HCT116 (cell line): ENCODE data around the gene PTPN18. TPM values are rescaled to one million over a fixed set of nuclear protein-coding genes. Genes with fewer than 3 reads are reported as not detected.

ENCODE experiments used
- ATAC-seq: fragments of 200-7000 bp; cut with Tn5 transposase; 2 replicates; pipeline ENCODE4 v1.9.1; 2020; ENCODE audit warnings: mild to moderate bottlenecking, moderate library complexity
- BruUV-seq: library from RNA; stranded (reverse); fragments of 400-500 nt; replicated peaks from 2 replicates; lab custom pipeline; 2021; lab: Mats Ljungman, UMichigan
- CTCF ChIA-PET: fragments of 300-600 bp; sonication (Branson Sonifier 250); formaldehyde crosslinking; loops from one replicate; lab custom pipeline; 2021; ENCODE audit warnings: antibody characterized with exemption; lab: Charles Lee
- POLR2A ChIA-PET: fragments of 300-600, 350-600 bp; sonication (Branson Sonifier 250); formaldehyde crosslinking; loops from one replicate; lab custom pipeline; 2021; ENCODE audit warnings: antibody characterized with exemption; lab: Charles Lee
- RAD21 ChIA-PET, 2 experiments: fragments of 300-600 bp; sonication (Branson Sonifier 250); formaldehyde crosslinking; loops; one replicate each; lab custom pipeline; 2023; ENCODE audit warnings: low total read pairs in 2 of 2; ENCODE audit not compliant: uncharacterized antibody in 2 of 2, unreplicated experiment in 2 of 2, low non-redundant PET in 1 of 2; lab: Charles Lee
- DNase-seq: peaks from one replicate; pipeline ENCODE4 v3.0.0-alpha.2; 2010; ENCODE audit warnings: low read depth, low spot score
- H2AFZ ChIP-seq: fragments of 200-600 bp; shearing (Covaris generic), sonication (generic); 2 replicates; pipeline ENCODE4 v1.6.1; 2017; ENCODE audit warnings: low read depth, mixed run types, mixed read lengths, antibody characterized with exemption, low read length; ENCODE audit not compliant: poor library complexity, severe bottlenecking
- H3K27ac ChIP-seq: 2 replicates; pipeline ENCODE4 v1.5.1; 2012; ENCODE audit warnings: low read depth, low read length
- H3K27me3 ChIP-seq: fragments of 200-600 bp; sonication (generic); 2 replicates; pipeline ENCODE4 v1.6.1; 2016; ENCODE audit warnings: mixed run types, low read length, mixed read lengths; ENCODE audit not compliant: insufficient read depth
- H3K36me3 ChIP-seq, 2 experiments: fragments of 200-500 bp in 1 of 2; fragments of 200-600 bp in 1 of 2; sonication (Bioruptor generic) in 1 of 2; sonication (generic) in 1 of 2; 2 replicates each; pipeline versions ENCODE4 v1.5.1 to v1.6.1; 2014 to 2016; ENCODE audit warnings: low read length in 2 of 2, inconsistent platforms in 1 of 2, mixed read lengths in 1 of 2, mixed run types in 1 of 2; ENCODE audit not compliant: insufficient read depth in 2 of 2, control insufficient read depth in 1 of 2
- H3K4me1 ChIP-seq, 2 experiments: fragments of 200-600 bp in 1 of 2; sonication (generic) in 1 of 2; 2 replicates each; pipeline versions ENCODE4 v1.5.1 to v1.6.1; 2012 to 2017; ENCODE audit warnings: low read length in 2 of 2, inconsistent platforms in 1 of 2, mild to moderate bottlenecking in 1 of 2, mixed read lengths in 1 of 2, mixed run types in 1 of 2, moderate library complexity in 1 of 2; ENCODE audit not compliant: insufficient read depth in 2 of 2, control insufficient read depth in 1 of 2
- H3K4me2 ChIP-seq: fragments of 200-600 bp; sonication (generic); 2 replicates; pipeline ENCODE4 v1.6.1; 2017; ENCODE audit warnings: mixed run types, low read length, mixed read lengths
- H3K4me3 ChIP-seq, 2 experiments: fragments of 200-600 bp in 1 of 2; sonication (generic) in 1 of 2; replicated peaks in 1 of 2; 2 replicates each; pipeline ENCODE4 v1.5.1; 2011 to 2016; ENCODE audit warnings: low read length in 2 of 2, control low read depth in 1 of 2, low read depth in 1 of 2, mild to moderate bottlenecking in 1 of 2, mixed read lengths in 1 of 2, mixed run types in 1 of 2
- H3K79me2 ChIP-seq: fragments of 200-600 bp; sonication (generic); 2 replicates; pipeline ENCODE4 v1.6.1; 2017; ENCODE audit warnings: mild to moderate bottlenecking, mixed run types, low read length, moderate library complexity, mixed read lengths; ENCODE audit not compliant: insufficient read depth
- H3K9ac ChIP-seq: fragments of 200-600 bp; sonication (generic); 2 replicates; pipeline ENCODE4 v1.6.1; 2016; ENCODE audit warnings: low read length, mixed read lengths
- H3K9me2 ChIP-seq: fragments of 200-600 bp; sonication (generic), shearing (Covaris generic); 2 replicates; pipeline ENCODE4 v1.6.1; 2017; ENCODE audit warnings: mixed run types, mild to moderate bottlenecking, moderate library complexity; ENCODE audit not compliant: insufficient read depth
- H3K9me3 ChIP-seq, 2 experiments: fragments of 200-500 bp in 1 of 2; fragments of 200-600 bp in 1 of 2; sonication (Bioruptor generic) in 1 of 2; sonication (generic) in 1 of 2; 2 replicates each; pipeline ENCODE4 v1.6.1; 2014 to 2017; ENCODE audit warnings: low read length in 2 of 2, mixed read lengths in 2 of 2, inconsistent platforms in 1 of 2, low read depth in 1 of 2, mild to moderate bottlenecking in 1 of 2, mixed run types in 1 of 2, moderate library complexity in 1 of 2; ENCODE audit not compliant: control insufficient read depth in 1 of 2, insufficient read depth in 1 of 2
- H4K20me1 ChIP-seq: fragments of 200-600 bp; sonication (generic), shearing (Covaris generic); 2 replicates; pipeline ENCODE4 v1.6.1; 2017; ENCODE audit warnings: mixed run types, mild to moderate bottlenecking, moderate library complexity; ENCODE audit not compliant: insufficient read depth
- CBX3 ChIP-seq: IDR thresholded peaks from 2 replicates; pipeline ENCODE4 v1.6.1; 2012; ENCODE audit warnings: low read depth
- CEBPB ChIP-seq: IDR thresholded peaks from 2 replicates; pipeline ENCODE4 v1.6.1; 2012; ENCODE audit warnings: low read depth
- ELF1 ChIP-seq: IDR thresholded peaks from 2 replicates; pipeline ENCODE4 v1.6.1; 2012; ENCODE audit warnings: low read depth, borderline replicate concordance
- JUND ChIP-seq: IDR thresholded peaks from 2 replicates; pipeline ENCODE4 v1.6.1; 2012
- POLR2AphosphoS5 ChIP-seq: IDR thresholded peaks from 2 replicates; pipeline ENCODE4 v1.6.1; 2011; ENCODE audit warnings: mild to moderate bottlenecking, low read depth, low read length, moderate library complexity
- RAD21 ChIP-seq: IDR thresholded peaks from 2 replicates; pipeline ENCODE4 v1.6.1; 2012; ENCODE audit warnings: low read depth, mild to moderate bottlenecking
- SP1 ChIP-seq: IDR thresholded peaks from 2 replicates; pipeline ENCODE4 v1.6.1; 2012; ENCODE audit warnings: low read depth
- SRF ChIP-seq: IDR thresholded peaks from 2 replicates; pipeline ENCODE4 v1.6.1; 2012; ENCODE audit warnings: low read depth
- intact Hi-C: fragments of 100-400 bp; cut with micrococcal nuclease; formaldehyde crosslinking; loops from 2 replicates; pipeline ENCODE4 v1.10.0; 2022
- total RNA-seq: library from RNA; stranded (reverse); gene quantifications from one replicate; pipeline ENCODE4 v1.2.1, GENCODE V29; 2021; ENCODE audit not compliant: unreplicated experiment
- TF ChIP-seq, protein P1 (sequence below), 3 experiments: fragments of 200-600 bp in 1 of 3; sonication (generic) in 1 of 3; IDR thresholded peaks in 2 of 3; conservative IDR thresholded peaks in 1 of 3; 2 replicates each; pipeline ENCODE4 v1.5.1; 2012 to 2017; ENCODE audit warnings: low read depth in 2 of 3, low read length in 2 of 3, antibody characterized with exemption in 1 of 3, borderline replicate concordance in 1 of 3, control low read depth in 1 of 3, mild to moderate bottlenecking in 1 of 3, mixed read lengths in 1 of 3, mixed run types in 1 of 3, moderate library complexity in 1 of 3; ENCODE audit not compliant: insufficient read depth in 1 of 3
- TF ChIP-seq, protein P2 (sequence below): IDR thresholded peaks from 2 replicates; pipeline ENCODE4 v1.6.1; 2011; ENCODE audit warnings: mild to moderate bottlenecking, low read length, moderate library complexity; ENCODE audit not compliant: insufficient replicate concordance; ENCODE audit errors: extremely low read depth
- TF ChIP-seq, protein P3 (sequence below): IDR thresholded peaks from 2 replicates; pipeline ENCODE4 v1.6.1; 2012

The PTPN18 gene
- total RNA-seq, 1 experiment from 2014 or later = 52.4 TPM

DNA sequence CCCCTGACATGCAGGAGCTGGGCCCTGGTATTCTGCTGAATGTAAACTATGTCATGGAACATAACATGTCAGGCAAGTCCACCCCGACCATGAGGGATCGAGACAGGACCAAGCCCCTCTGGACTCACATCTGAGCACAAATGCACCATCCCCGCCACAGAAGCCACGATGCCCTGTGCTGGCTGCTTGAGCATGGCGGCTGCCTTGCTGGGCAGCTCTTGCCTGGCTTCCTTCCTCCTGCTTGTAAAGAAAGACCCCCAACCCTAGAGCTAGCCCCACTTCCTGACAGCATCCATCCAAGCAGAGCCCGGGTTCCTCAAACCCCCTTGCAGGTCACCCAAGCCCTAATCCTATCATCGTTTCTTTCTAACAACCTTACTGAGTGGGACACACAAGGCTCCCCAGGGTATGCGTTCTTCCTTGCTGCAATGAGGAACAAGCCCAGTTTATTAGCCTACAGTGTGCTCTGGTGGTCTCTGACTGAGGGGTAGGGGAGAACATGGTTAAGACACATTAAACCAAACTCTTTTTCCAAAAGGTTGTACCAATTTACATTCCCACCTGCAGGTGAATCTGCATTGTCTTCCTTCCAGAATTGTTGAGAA is 26.6 kb downstream of the PTPN18 start:
- H3K36me3 ChIP-seq = no peaks in the 10 kb centered on the region
- BruUV-seq = no TSS peak
- no peaks in the 10 kb centered on the region for H3K9me2 ChIP-seq
- ATAC-seq (no peak), DNase-seq (no peak)
- H3K9me3 ChIP-seq = no peaks in the 10 kb centered on the region
- RAD21 ChIA-PET = no interaction called here
- POLR2A ChIA-PET = no interaction called here
- no peaks in the 10 kb centered on the region for H3K4me1 ChIP-seq
- no peak overlapping the region for H3K27ac ChIP-seq
- H3K4me2 ChIP-seq = no peak overlapping the region
- no peaks in the 10 kb centered on the region for H3K27me3 ChIP-seq
- H3K4me3 ChIP-seq = no peak overlapping the region
- no peak overlapping the region for H3K9ac ChIP-seq
- H2AFZ ChIP-seq = no peak overlapping the region
- TF ChIP-seq ELF1 (no peak), JUND (no peak), CEBPB (no peak), SRF (no peak), RAD21 (no peak), POLR2AphosphoS5 (no peak), CBX3 (no peak), SP1 (no peak)
- TF ChIP-seq, protein P1, sequence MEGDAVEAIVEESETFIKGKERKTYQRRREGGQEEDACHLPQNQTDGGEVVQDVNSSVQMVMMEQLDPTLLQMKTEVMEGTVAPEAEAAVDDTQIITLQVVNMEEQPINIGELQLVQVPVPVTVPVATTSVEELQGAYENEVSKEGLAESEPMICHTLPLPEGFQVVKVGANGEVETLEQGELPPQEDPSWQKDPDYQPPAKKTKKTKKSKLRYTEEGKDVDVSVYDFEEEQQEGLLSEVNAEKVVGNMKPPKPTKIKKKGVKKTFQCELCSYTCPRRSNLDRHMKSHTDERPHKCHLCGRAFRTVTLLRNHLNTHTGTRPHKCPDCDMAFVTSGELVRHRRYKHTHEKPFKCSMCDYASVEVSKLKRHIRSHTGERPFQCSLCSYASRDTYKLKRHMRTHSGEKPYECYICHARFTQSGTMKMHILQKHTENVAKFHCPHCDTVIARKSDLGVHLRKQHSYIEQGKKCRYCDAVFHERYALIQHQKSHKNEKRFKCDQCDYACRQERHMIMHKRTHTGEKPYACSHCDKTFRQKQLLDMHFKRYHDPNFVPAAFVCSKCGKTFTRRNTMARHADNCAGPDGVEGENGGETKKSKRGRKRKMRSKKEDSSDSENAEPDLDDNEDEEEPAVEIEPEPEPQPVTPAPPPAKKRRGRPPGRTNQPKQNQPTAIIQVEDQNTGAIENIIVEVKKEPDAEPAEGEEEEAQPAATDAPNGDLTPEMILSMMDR (IDR thresholded peaks at IDR 0.05 in 2 of 3, conservative IDR thresholded peaks at IDR 0.05 in 1 of 3; ENCODE audit: borderline replicate concordance in 1 of 3, insufficient read depth in 1 of 3, low read depth in 2 of 3, low read length in 2 of 3) = no peak
- TF ChIP-seq, protein P2, sequence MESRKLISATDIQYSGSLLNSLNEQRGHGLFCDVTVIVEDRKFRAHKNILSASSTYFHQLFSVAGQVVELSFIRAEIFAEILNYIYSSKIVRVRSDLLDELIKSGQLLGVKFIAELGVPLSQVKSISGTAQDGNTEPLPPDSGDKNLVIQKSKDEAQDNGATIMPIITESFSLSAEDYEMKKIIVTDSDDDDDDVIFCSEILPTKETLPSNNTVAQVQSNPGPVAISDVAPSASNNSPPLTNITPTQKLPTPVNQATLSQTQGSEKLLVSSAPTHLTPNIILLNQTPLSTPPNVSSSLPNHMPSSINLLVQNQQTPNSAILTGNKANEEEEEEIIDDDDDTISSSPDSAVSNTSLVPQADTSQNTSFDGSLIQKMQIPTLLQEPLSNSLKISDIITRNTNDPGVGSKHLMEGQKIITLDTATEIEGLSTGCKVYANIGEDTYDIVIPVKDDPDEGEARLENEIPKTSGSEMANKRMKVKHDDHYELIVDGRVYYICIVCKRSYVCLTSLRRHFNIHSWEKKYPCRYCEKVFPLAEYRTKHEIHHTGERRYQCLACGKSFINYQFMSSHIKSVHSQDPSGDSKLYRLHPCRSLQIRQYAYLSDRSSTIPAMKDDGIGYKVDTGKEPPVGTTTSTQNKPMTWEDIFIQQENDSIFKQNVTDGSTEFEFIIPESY = no peak
- TF ChIP-seq, protein P3, sequence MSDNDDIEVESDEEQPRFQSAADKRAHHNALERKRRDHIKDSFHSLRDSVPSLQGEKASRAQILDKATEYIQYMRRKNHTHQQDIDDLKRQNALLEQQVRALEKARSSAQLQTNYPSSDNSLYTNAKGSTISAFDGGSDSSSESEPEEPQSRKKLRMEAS = no peak
- no peaks in the 10 kb centered on the region for H4K20me1 ChIP-seq
- no peaks in the 10 kb centered on the region for H3K79me2 ChIP-seq
- CTCF ChIA-PET = no interaction called here
- intact Hi-C loops = no loop called here
